Measurements from ENCODE around the gene PHTF1.

The PHTF1 gene

DNA sequence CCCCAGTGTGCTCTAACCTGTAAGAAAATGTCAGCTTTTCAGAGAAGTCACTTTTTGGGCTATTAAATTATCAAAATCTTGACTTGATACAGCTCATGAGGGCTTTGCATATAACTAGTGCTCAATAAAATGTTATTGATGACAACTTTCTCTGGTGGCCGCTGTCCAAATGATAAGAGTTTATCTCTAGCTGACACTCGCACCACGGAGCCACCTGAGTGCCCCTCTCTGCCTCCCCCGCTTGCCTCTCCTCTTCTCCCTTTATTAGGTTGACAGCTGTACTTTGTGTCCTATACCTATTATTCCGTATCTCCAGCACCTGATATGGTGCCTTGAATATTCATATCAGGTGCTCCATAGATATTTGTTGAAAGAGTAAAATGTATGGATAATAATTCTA is 82.8 kb downstream of the PHTF1 start:
- no peak for ATAC-seq

DNA sequence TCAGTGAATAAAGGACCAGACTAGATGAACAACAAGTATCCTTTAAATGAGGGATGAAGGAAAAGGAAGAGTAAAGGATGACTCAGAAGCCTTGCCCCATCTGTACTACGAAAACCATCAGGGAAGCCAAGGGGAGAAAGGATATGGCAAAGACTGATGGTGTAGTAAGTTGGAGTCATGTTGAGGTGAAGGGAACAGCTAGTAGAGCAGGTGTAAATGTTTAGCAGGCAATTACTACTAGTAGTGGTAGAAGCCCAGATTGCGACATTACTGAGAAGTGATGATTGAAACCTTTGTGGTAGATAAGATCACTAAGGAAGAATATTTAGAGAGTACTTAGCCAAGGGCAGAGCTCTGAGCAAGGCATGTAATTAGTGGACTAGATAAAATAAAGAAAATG is 84.0 kb downstream of the PHTF1 start:
- TF ChIP-seq TCF4 (CRISPR knock-in tag; IDR thresholded peaks at IDR 0.05; ENCODE audit: borderline replicate concordance) (no peak), ZNF8 (CRISPR knock-in tag; IDR thresholded peaks at IDR 0.05) (no peak), PPARA (CRISPR knock-in tag; IDR thresholded peaks at IDR 0.05; ENCODE audit: borderline replicate concordance) (no peak), RARB (CRISPR knock-in tag; IDR thresholded peaks at IDR 0.05) (no peak), PATZ1 (CRISPR knock-in tag; IDR thresholded peaks at IDR 0.05; ENCODE audit: borderline replicate concordance) (no peak), ZNF70 (CRISPR knock-in tag; IDR thresholded peaks at IDR 0.05) (no peak), OSR1 (CRISPR knock-in tag; IDR thresholded peaks at IDR 0.05) (no peak), ISL1 (CRISPR knock-in tag; IDR thresholded peaks at IDR 0.05) (no peak), SNAI2 (CRISPR knock-in tag; IDR thresholded peaks at IDR 0.05) (no peak), ZNF565 (CRISPR knock-in tag; conservative IDR thresholded peaks at IDR 0.05; ENCODE audit: low read depth) (no peak), CREB5 (CRISPR knock-in tag; IDR thresholded peaks at IDR 0.05; ENCODE audit: low read depth) (no peak), ZC3H10 (CRISPR knock-in tag; IDR thresholded peaks at IDR 0.05) (no peak), ZFP3 (CRISPR knock-in tag; IDR thresholded peaks at IDR 0.05) (no peak), GLIS3 (CRISPR knock-in tag; IDR thresholded peaks at IDR 0.05) (no peak), BACH2 (CRISPR knock-in tag; IDR thresholded peaks at IDR 0.05; ENCODE audit: borderline replicate concordance) (no peak), ARNTL (CRISPR knock-in tag; IDR thresholded peaks at IDR 0.05; ENCODE audit: borderline replicate concordance, low read depth) (no peak), TOX (CRISPR knock-in tag; IDR thresholded peaks at IDR 0.05; ENCODE audit: borderline replicate concordance) (no peak)
- TF ChIP-seq, protein P1, sequence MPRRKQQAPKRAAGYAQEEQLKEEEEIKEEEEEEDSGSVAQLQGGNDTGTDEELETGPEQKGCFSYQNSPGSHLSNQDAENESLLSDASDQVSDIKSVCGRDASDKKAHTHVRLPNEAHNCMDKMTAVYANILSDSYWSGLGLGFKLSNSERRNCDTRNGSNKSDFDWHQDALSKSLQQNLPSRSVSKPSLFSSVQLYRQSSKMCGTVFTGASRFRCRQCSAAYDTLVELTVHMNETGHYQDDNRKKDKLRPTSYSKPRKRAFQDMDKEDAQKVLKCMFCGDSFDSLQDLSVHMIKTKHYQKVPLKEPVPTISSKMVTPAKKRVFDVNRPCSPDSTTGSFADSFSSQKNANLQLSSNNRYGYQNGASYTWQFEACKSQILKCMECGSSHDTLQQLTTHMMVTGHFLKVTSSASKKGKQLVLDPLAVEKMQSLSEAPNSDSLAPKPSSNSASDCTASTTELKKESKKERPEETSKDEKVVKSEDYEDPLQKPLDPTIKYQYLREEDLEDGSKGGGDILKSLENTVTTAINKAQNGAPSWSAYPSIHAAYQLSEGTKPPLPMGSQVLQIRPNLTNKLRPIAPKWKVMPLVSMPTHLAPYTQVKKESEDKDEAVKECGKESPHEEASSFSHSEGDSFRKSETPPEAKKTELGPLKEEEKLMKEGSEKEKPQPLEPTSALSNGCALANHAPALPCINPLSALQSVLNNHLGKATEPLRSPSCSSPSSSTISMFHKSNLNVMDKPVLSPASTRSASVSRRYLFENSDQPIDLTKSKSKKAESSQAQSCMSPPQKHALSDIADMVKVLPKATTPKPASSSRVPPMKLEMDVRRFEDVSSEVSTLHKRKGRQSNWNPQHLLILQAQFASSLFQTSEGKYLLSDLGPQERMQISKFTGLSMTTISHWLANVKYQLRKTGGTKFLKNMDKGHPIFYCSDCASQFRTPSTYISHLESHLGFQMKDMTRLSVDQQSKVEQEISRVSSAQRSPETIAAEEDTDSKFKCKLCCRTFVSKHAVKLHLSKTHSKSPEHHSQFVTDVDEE (CRISPR knock-in tag; IDR thresholded peaks at IDR 0.05): no peak
- TF ChIP-seq, protein P2, sequence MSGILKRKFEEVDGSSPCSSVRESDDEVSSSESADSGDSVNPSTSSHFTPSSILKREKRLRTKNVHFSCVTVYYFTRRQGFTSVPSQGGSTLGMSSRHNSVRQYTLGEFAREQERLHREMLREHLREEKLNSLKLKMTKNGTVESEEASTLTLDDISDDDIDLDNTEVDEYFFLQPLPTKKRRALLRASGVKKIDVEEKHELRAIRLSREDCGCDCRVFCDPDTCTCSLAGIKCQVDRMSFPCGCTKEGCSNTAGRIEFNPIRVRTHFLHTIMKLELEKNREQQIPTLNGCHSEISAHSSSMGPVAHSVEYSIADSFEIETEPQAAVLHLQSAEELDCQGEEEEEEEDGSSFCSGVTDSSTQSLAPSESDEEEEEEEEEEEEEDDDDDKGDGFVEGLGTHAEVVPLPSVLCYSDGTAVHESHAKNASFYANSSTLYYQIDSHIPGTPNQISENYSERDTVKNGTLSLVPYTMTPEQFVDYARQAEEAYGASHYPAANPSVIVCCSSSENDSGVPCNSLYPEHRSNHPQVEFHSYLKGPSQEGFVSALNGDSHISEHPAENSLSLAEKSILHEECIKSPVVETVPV (CRISPR knock-in tag; IDR thresholded peaks at IDR 0.05): no peak
- ATAC-seq: no peak

More for the DNA sequence above, 82.8 kb downstream of the PHTF1 start:
- no peak for TF ChIP-seq SNAI2 (CRISPR knock-in tag; IDR thresholded peaks at IDR 0.05)

DNA sequence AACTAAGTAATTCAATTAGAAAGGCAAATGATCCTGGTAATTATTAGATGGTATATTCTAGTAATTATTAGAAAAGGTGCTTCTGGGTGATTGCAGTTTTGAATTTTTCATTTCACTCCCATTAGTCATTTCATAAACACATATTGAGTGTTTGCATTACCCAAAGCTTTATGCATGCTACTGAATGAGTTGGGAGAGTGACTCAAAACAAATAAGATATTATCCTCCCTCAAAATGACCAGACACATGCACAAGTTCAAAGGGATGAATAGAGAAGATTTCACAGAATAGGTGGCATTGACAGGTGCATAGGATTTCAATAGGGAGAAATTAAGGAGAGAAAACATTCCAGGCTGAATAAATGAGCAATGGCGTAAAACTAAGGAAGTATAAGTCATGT is 84.7 kb downstream of the PHTF1 start:
- no peak for TF ChIP-seq RARB (CRISPR knock-in tag; IDR thresholded peaks at IDR 0.05)
- TF ChIP-seq, protein P1 (CRISPR knock-in tag; IDR thresholded peaks at IDR 0.05): no peak
- no peak for TF ChIP-seq ZNF8 (CRISPR knock-in tag; IDR thresholded peaks at IDR 0.05)
- no peak for TF ChIP-seq ZNF70 (CRISPR knock-in tag; IDR thresholded peaks at IDR 0.05)
- no peak for TF ChIP-seq TCF4 (CRISPR knock-in tag; IDR thresholded peaks at IDR 0.05; ENCODE audit: borderline replicate concordance)
- TF ChIP-seq CSDC2 (CRISPR knock-in tag; IDR thresholded peaks at IDR 0.05): no peak
- no peak for TF ChIP-seq SNAI2 (CRISPR knock-in tag; IDR thresholded peaks at IDR 0.05)
- TF ChIP-seq TOX (CRISPR knock-in tag; IDR thresholded peaks at IDR 0.05; ENCODE audit: borderline replicate concordance): no peak
- TF ChIP-seq ZFP30 (CRISPR knock-in tag; IDR thresholded peaks at IDR 0.05): no peak
- TF ChIP-seq CREB5 (CRISPR knock-in tag; IDR thresholded peaks at IDR 0.05; ENCODE audit: low read depth): no peak
- no peak for TF ChIP-seq PATZ1 (CRISPR knock-in tag; IDR thresholded peaks at IDR 0.05; ENCODE audit: borderline replicate concordance)
- no peak for TF ChIP-seq PPARA (CRISPR knock-in tag; IDR thresholded peaks at IDR 0.05; ENCODE audit: borderline replicate concordance)
- no peak for TF ChIP-seq ISL1 (CRISPR knock-in tag; IDR thresholded peaks at IDR 0.05)
- no peak for ATAC-seq
